HG03196 (cell line): ENCODE results near the gene PIGH.
"Not testable (repeated sequence)": the region's sequence is repeated elsewhere in the genome, so short reads cannot be mapped to it uniquely, and the experiment has no call there.

Experiments
- ATAC-seq: cut with Tn5 transposase; IDR thresholded peaks from one replicate; pipeline ENCODE4 v1.9.1; 2021; ENCODE audit not compliant: unreplicated experiment

PIGH gene

GRCh38 chr14:67599698-67600561 is at the start of gene PIGH:
PIGH (minus strand) TSS chr14:67600268; CDS start chr14:67600203, 65 bp downstream.
- peak; percentile 84 for ATAC-seq

DNA sequence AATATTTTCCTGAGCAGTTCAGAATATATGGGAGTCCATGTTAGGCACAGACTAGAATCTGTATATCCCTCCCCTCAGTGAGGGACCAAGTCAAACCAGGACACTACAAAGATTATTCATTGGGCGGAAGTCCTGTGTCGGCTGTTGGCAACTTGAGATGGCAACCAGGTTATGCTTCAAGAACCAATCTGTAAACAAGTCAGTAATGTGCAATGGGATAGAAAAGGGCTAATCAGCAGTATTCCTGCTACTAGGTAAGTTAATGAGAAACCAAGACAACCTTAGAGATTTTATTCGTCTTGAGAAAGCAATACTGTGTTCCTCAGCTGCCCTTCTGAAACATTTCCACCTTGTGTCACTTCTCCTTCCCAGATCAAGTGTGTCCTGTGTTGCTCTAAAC is 46.1 kb upstream of the PIGH start:
- no peak for ATAC-seq

- ATAC-seq: no peak
Measured at GRCh38 chr14:67645414-67645813, 45.3 kb upstream of the PIGH start.

DNA sequence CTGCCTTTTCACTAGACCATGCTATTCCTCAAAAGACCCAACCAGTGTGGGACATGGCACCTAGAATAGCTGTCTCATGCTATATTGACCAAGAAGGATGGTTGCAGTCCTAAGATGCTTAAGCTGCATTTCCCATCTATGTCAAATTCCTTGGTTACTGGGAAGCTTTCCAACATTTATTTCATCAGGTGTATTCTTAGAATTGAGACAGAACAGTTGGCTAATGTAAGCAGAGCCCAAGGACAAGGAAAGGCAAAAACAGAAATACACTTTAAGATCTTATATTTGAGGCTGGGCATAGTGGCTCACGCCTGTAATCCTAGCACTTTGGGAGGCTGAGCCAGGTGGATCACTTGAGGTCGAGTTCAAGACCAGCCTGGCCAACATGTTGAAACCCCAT is 44.4 kb upstream of the PIGH start:
- no peak for ATAC-seq

- no peak for ATAC-seq
Measured at GRCh38 chr14:67643713-67644112, 43.6 kb upstream of the PIGH start.

- no peak for ATAC-seq
Measured at GRCh38 chr14:67641902-67642749, 42.1 kb upstream of the PIGH start.

- ATAC-seq: no peak
Measured at GRCh38 chr14:67641480-67641879, 41.4 kb upstream of the PIGH start.

DNA sequence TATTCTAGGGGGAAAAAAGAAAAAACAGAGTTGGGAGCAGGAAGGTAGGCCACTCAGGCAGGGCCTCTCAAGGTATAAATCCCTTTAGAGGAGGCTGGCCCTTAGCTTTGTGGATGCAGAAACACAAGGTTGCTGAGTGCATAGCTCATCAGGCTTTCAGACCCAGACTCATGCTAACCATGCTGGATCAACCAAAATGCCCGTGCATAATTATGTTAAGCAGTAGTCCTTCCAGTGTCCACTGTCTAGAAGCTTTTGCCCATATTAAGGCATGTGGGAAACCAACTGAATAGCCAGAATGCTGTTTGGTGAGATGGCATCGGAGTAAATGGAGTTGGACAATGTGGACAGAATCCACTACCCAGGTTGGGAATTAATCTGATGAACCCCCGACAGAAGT is 38.6 kb upstream of the PIGH start:
- ATAC-seq: no peak

GRCh38 chr14:67636361-67636919 is 36.4 kb upstream of the PIGH start:
- no peak for ATAC-seq

GRCh38 chr14:67633451-67634147 is 33.5 kb upstream of the PIGH start:
- ATAC-seq: no peak

DNA sequence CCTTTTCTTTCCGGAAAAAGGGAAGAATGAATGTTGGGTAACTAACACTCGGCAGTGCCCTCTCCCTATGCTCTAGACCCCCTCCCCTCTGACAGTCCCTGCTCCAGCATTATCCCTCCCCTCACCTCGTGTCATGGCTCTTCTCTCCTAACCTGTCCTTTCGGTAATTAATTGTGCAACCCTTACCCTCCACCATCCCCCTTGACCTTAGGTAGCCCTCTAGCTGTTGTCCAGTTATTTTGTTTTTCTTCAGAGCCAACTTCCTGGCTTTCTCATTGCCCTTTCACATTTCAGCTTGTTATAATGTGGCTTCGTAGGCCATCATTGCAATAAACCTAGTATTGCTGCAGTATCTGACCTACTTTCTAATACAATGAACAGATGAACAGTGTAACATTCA is 30.9 kb upstream of the PIGH start:
- no peak for ATAC-seq

DNA sequence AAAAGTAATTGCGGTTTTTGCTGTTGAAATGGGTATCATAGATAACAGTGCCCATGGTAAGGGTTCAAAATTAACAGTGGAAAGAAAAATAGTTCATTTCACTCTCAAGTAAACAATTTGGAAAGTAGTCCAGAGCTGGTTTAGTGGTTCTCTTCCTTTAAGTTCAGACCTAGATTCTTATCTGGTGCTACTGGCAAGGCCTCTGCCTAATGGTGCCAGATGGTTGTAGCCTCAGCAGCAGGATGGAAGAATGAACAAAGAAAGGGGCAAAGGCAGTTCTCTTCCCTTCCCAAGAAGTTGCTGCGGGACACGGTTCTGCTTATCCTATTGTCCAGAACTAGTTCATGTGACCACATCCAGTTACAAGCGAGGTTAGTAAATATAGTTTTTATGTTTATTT is 30.1 kb upstream of the PIGH start:
- no peak for ATAC-seq

- ATAC-seq: no peak
Measured at GRCh38 chr14:67627519-67627918, 27.5 kb upstream of the PIGH start.

DNA sequence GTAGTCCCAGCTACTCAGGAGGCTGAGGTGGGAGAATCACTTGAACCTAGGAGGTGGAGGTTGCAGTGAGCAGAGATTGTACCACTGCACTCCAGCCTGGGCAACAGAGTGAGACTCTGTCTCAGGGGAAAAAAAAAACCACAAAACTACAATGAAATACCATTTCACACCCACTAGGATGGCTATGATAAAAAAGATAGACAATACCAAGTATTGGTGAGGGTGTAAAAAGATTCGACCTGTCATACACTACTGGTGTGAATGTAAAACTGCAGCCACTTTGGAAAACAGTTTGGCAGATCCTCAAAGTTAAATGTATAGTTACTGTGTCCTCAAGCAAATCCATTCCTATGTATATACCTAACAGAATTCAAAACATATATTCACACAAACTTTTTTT is 26.1 kb upstream of the PIGH start:
- ATAC-seq: not testable (repeated sequence)

GRCh38 chr14:67623114-67623513 is 23.0 kb upstream of the PIGH start:
- ATAC-seq: no peak

GRCh38 chr14:67622675-67623074 is 22.6 kb upstream of the PIGH start:
- no peak for ATAC-seq

DNA sequence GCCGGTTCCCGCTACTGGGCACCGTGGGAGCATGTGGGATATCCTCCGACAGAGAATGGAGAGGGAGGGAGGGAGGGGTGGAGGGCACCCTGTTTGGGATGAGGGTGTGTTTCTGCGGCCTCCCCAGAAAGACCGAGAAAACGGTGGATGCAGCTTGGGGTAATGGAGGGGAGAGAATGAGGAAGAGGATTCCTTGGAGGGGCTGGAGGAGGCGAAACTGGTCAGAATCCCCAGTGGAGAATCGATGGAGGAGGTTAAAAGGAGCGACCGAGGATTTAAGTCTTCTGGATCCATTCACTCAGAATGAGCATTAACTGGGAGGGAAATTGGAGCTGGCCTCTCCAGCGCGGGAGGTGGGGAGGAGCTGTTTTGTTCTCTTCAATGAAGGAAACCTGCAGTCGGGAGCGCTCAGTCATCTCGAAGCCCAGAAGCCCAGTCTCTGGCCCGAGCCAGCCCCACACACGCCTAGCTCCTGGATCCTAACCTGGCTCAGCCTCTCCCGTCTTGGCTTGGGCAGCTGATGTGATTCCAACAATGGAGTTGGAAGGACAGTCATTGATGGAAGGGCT is 20.2 kb upstream of the PIGH start:
- ATAC-seq: no peak

DNA sequence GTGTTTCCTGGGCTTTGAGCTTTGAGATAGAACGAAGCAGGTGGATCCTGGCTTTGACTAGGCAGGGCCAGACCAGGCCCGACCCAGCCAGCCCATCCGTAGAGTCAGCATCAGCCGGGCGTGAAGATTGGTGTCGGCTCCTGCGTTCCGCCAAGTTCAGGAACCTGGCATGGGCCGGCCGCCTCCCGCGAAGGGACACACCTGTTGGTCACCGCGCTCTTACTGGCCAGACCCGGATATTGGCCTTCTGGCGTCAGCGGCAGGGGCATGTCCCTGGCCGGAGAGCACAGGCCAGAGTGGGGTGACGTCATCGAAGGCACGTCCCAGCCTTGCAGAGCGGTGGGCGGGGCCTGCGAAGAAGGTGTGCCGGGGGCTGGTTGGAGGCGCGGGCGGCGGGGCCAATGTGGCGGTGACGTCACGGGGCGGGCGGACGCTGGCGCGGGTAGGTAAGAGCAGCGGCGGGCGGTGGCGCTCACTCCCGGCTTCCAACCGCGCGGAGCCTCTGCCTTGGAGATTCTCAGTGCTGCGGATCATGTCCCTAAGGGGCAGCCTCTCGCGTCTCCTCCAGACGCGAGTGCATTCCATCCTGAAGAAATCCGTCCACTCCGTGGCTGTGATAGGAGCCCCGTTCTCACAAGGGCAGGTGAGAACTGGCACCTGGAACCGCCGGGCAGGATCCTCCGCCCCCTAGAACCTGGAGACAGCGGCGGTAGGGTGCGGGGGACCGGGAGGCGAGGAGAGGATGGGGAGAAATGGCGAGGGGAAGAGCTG is 19.6 kb upstream of the PIGH start, which contains the start of gene ARG2:
ARG2 (plus strand) TSS at position 475 of the 771 bp plus-strand sequence; CDS start at position 533, 58 bp downstream.
- peak; percentile 78 for ATAC-seq

GRCh38 chr14:67618617-67619063 is 18.6 kb upstream of the PIGH start:
- no peak for ATAC-seq

- ATAC-seq: no peak
Measured at GRCh38 chr14:67610491-67610890, 10.4 kb upstream of the PIGH start.
